GM12878 (cell line): ENCODE measurements around the gene NDUFAF5. TPM values are rescaled to one million over a fixed set of nuclear protein-coding genes. Genes with fewer than 3 reads are reported as not detected.
A peak's percentile ranks its signal among the peaks of the same experiment; 100 is the strongest.

Source experiments
- ATAC-seq: fragments of 200-7000 bp; cut with Tn5 transposase; 3 replicates; pipeline ENCODE4 v1.9.1; 2020; ENCODE audit warnings: mild to moderate bottlenecking, moderate library complexity
- BruUV-seq: library from RNA; stranded (reverse); fragments of 400-500 nt; replicated peaks from 2 replicates; lab custom pipeline; 2021; lab: Mats Ljungman, UMichigan
- CTCF ChIA-PET: fragments of 300-600 bp; sonication (Branson Sonifier 250); formaldehyde crosslinking; extraction: SDS; loops from one replicate; lab custom pipeline; 2021; ENCODE audit warnings: inconsistent platforms; lab: Yijun Ruan, JAX
- POLR2A ChIA-PET: fragments of 350-600 bp; formaldehyde crosslinking; extraction: SDS; loops from one replicate; lab custom pipeline; 2021; ENCODE audit warnings: inconsistent platforms; lab: Charles Lee
- RAD21 ChIA-PET: fragments of 300-600 bp; sonication (Branson Sonifier 250); formaldehyde crosslinking; loops from one replicate; lab custom pipeline; 2023; ENCODE audit warnings: antibody characterized with exemption; ENCODE audit not compliant: unreplicated experiment; lab: Charles Lee
- SMC1A ChIA-PET: fragments of 300-600 bp; sonication (Branson Sonifier 250); formaldehyde crosslinking; loops from one replicate; lab custom pipeline; 2023; ENCODE audit not compliant: unreplicated experiment, uncharacterized antibody; lab: Charles Lee
- DNase-seq: peaks from one replicate; pipeline ENCODE4 v3.0.0-alpha.2; 2011; ENCODE audit warnings: low read depth, low spot score
- FAIRE-seq: peaks from 3 replicates; lab custom pipeline; 2011; peaks lifted over from hg19 to GRCh38; lab: Jason Lieb, UNC
- H2AFZ ChIP-seq: 2 replicates; pipeline ENCODE4 v1.6.0; 2011; ENCODE audit warnings: low read depth, low read length, control low read depth; ENCODE audit not compliant: control insufficient read depth
- H3K27ac ChIP-seq: 2 replicates; pipeline ENCODE4 v1.5.1; 2011; ENCODE audit warnings: control low read depth; ENCODE audit not compliant: control insufficient read depth, insufficient read depth
- H3K27me3 ChIP-seq, 2 experiments: replicated peaks in 1 of 2; 2 replicates each; pipeline versions ENCODE4 v1.6.0 to v1.6.1; 2011; ENCODE audit warnings: low read length in 1 of 2; ENCODE audit not compliant: control insufficient read depth in 2 of 2, insufficient read depth in 2 of 2
- H3K36me3 ChIP-seq, 2 experiments: 2 replicates each; pipeline ENCODE4 v1.5.1; 2011; ENCODE audit warnings: low read length in 1 of 2; ENCODE audit not compliant: control insufficient read depth in 2 of 2, insufficient read depth in 2 of 2
- H3K4me1 ChIP-seq: 2 replicates; pipeline ENCODE4 v1.6.1; 2011; ENCODE audit warnings: mild to moderate bottlenecking, low read length, moderate library complexity, mixed read lengths; ENCODE audit not compliant: control insufficient read depth, insufficient read depth
- H3K4me2 ChIP-seq: 2 replicates; pipeline ENCODE4 v1.6.0; 2011; ENCODE audit warnings: control low read depth; ENCODE audit not compliant: control insufficient read depth, insufficient read depth
- H3K4me3 ChIP-seq: fragments of 200-600 bp; sonication (generic); 2 replicates; pipeline ENCODE4 v1.5.1; 2016
- H3K79me2 ChIP-seq: 2 replicates; pipeline ENCODE4 v1.6.0; 2011; ENCODE audit warnings: low read length; ENCODE audit not compliant: control insufficient read depth, insufficient read depth
- H3K9ac ChIP-seq: 2 replicates; pipeline ENCODE4 v1.8.0; 2011; ENCODE audit warnings: low read length, control low read depth, mixed read lengths; ENCODE audit not compliant: control insufficient read depth, insufficient read depth
- H3K9me3 ChIP-seq: replicated peaks from 3 replicates; pipeline ENCODE4 v1.5.1; 2011; ENCODE audit warnings: mild to moderate bottlenecking, low read length; ENCODE audit not compliant: control insufficient read depth, insufficient read depth
- H4K20me1 ChIP-seq: 2 replicates; pipeline ENCODE4 v1.6.0; 2011; ENCODE audit not compliant: control insufficient read depth, insufficient read depth
- CEBPB ChIP-seq, 2 experiments: fragments of 150-350 bp in 1 of 2; IDR thresholded peaks; 2 replicates each; pipeline ENCODE4 v1.6.1; 2012 to 2014; ENCODE audit warnings: low read depth in 2 of 2, low read length in 2 of 2, borderline replicate concordance in 1 of 2, inconsistent platforms in 1 of 2
- GABPA ChIP-seq: IDR thresholded peaks from 2 replicates; pipeline ENCODE4 v1.6.1; 2014; ENCODE audit warnings: antibody characterized with exemption, low read depth, mild to moderate bottlenecking, inconsistent platforms
- IRF4 ChIP-seq: IDR thresholded peaks from 2 replicates; pipeline ENCODE4 v1.6.1; 2011; ENCODE audit warnings: low read depth, low read length
- NFIC ChIP-seq: IDR thresholded peaks from 2 replicates; pipeline ENCODE4 v1.6.1; 2012; ENCODE audit warnings: low read depth, mild to moderate bottlenecking, inconsistent platforms, low read length, moderate library complexity
- NFYA ChIP-seq: IDR thresholded peaks from 2 replicates; pipeline ENCODE4 v1.6.1; 2011; ENCODE audit warnings: low read depth, mild to moderate bottlenecking, low read length, improper control_type of control experiment, borderline replicate concordance
- PAX8 ChIP-seq: fragments of 450-650 bp; IDR thresholded peaks from 2 replicates; pipeline ENCODE4 v1.6.1; 2017; ENCODE audit warnings: mild to moderate bottlenecking, moderate library complexity
- PRDM15 ChIP-seq: fragments of 450-650 bp; formaldehyde crosslinking; IDR thresholded peaks from 2 replicates; pipeline ENCODE4 v1.4.0; 2020; ENCODE audit warnings: mild to moderate bottlenecking, moderate library complexity
- SRF ChIP-seq, 2 experiments: IDR thresholded peaks; 2 replicates each; pipeline ENCODE4 v1.6.1; 2011; ENCODE audit warnings: low read depth in 2 of 2, low read length in 2 of 2, mild to moderate bottlenecking in 1 of 2, moderate library complexity in 1 of 2
- SUPT20H ChIP-seq: IDR thresholded peaks from 2 replicates; pipeline ENCODE4 v1.6.1; 2011; ENCODE audit warnings: low read depth, mild to moderate bottlenecking, low read length, moderate library complexity, borderline replicate concordance; ENCODE audit not compliant: control insufficient read depth
- YBX1 ChIP-seq: fragments of 450-650 bp; IDR thresholded peaks from 2 replicates; pipeline ENCODE4 v1.6.1; 2016; ENCODE audit warnings: antibody characterized with exemption
- WGBS: methylation state at CpG from one replicate; pipeline ENCODE4 v1.1.6; 2016; ENCODE audit warnings: low lambda C conversion rate; ENCODE audit not compliant: insufficient replicate concordance, insufficient coverage; ENCODE audit errors: missing lambda C conversion rate; 5-methylcytosine and 5-hydroxymethylcytosine counted together
- in situ Hi-C: fragments of 300-500 bp; cut with MboI; formaldehyde crosslinking; loops from 9 replicates; pipeline ENCODE4 v1.14.3; 2018; ENCODE audit warnings: mixed read lengths
- intact Hi-C: fragments of 100-400 bp; cut with micrococcal nuclease; formaldehyde crosslinking; loops from one replicate; pipeline ENCODE4 v1.14.2; 2022; ENCODE audit not compliant: unreplicated experiment
- polyA plus RNA-seq, 11 experiments: library from polyadenylated mRNA; depleted of rRNA in 4 of 11; unstranded in 6 of 11; stranded (reverse) in 5 of 11; fragments of >200 nt; fragmentation: Nextera tagmentation in 4 of 11; fragmentation: Illumina TruSeq in 1 of 11; extraction: Ambion mirVana in 4 of 11; extraction: Trizol in 1 of 11; gene quantifications; 1 replicate in 1 of 11; 2 replicates in 10 of 11; pipeline versions ENCODE4 v1.2.1 to v1.2.3, GENCODE V29; 2011 to 2016; ENCODE audit warnings: inconsistent platforms in 2 of 11, missing spikeins in 2 of 11, low read depth in 1 of 11
- total RNA-seq, 4 experiments: library from RNA; depleted of rRNA in 3 of 4; stranded (reverse); fragments of >200 nt in 3 of 4; fragmentation: Illumina TruSeq in 1 of 4; extraction: Trizol in 1 of 4; gene quantifications; 2 replicates each; pipeline versions ENCODE4 v1.2.1 to v1.2.3, GENCODE V29; 2013 to 2021

NDUFAF5 gene
- total and polyA plus RNA-seq, 10 of the 15 experiments (the other 5 are each of a cell fraction or from before 2014, with no cell fraction given), result 15.6 to 36.9 (median 28.0) TPM

DNA sequence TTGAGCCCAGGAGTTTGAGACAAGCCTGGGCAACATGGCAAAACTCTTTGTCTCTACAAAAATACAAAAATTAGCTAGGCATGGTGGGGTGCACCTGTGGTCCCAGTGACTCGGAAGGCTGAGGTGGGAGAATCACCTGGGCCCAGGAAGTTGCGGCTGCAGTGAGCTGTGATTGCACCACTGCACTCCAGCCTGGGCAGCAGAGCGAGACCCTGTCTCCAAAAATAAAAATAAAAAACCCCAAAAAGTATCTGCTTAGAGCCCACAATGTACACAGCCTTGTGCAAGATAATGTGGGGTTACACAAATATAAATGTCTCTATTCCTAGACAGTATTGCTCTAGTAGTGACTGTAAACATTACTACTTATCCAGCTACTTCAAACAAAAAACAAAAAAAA is 6.0 kb upstream of the NDUFAF5 start (continued):
- TF ChIP-seq CEBPB (IDR thresholded peaks at IDR 0.05; ENCODE audit: borderline replicate concordance in 1 of 2, low read depth in 2 of 2, low read length in 2 of 2) (0 out of 4 replicates have a peak, but pooled peaks of 1 of the 2 experiments have one; percentile 47), NFIC (peak; percentile 70), PAX8 (no peak)

- in situ Hi-C loops (loop anchor here (25.0 kb wide), 1 partner anchor 321 kb away; no protein-coding TSS in a partner anchor), intact Hi-C loops (loop anchor here (5.0 kb wide), 1 partner anchor 146 kb away; the partner anchor contains the start of gene TASP1)
- Histone ChIP-seq H3K36me3 (0 out of 4 replicates have a peak, but pooled peaks cover 0 to 2% of the 10 kb centered on the region in 2 experiments), H3K79me2 (peaks cover 47% of the 10 kb centered on the region), H3K9ac (no peak overlapping the region), H3K4me2 (peak overlapping the region; percentile 85), H2AFZ (no peak overlapping the region), H3K27ac (no peak overlapping the region), H3K27me3 (no peaks in the 10 kb centered on the region), H3K4me3 (peak overlapping the region; percentile 99), H3K4me1 (peaks cover 5% of the 10 kb centered on the region), H3K9me3 (no peaks in the 10 kb centered on the region), H4K20me1 (no peaks in the 10 kb centered on the region)
- ATAC-seq (no peak), FAIRE-seq (no peak), DNase-seq (no peak)
- no peak for TF ChIP-seq SUPT20H
- no peak for TF ChIP-seq GABPA
- no peak for TF ChIP-seq SRF (IDR thresholded peaks at IDR 0.05; ENCODE audit: low read depth in 2 of 2, low read length in 2 of 2)
- no peak for TF ChIP-seq PAX8
- no peak for TF ChIP-seq YBX1
- TF ChIP-seq IRF4, result no peak
- no peak for TF ChIP-seq NFYA
- TF ChIP-seq PRDM15 (CRISPR knock-in tag), result no peak
- ChIA-PET CTCF (interaction anchor here (0.8 to 3.4 kb wide), 5 partner anchors 11 to 459 kb away, joined by 3 to 30 read pairs (median 3); no protein-coding TSS in a partner anchor), RAD21 (interaction anchor here (2.8 kb wide), 1 partner anchor 11 kb away, joined by 20 read pairs; no protein-coding TSS in a partner anchor), SMC1A (interaction anchor here (1.7 to 1.9 kb wide), 2 partner anchors 11 to 15 kb away, joined by 3 to 14 read pairs; no protein-coding TSS in a partner anchor), POLR2A (interaction anchor here (0.6 to 1.4 kb wide), 2 partner anchors 11 to 172 kb away, joined by 3 to 4 read pairs; no protein-coding TSS in a partner anchor)
- 98% methylated on average over 13 of the region's 13 CpGs for WGBS
- BruUV-seq, result no TSS peak
Measured at GRCh38 chr20:13783528-13783927, 1.3 kb upstream of the NDUFAF5 start.
